Articular chondrocyte of knee joint (primary cell): ENCODE data around the gene RPAP3. TPM values are rescaled to one million over a fixed set of nuclear protein-coding genes. Genes with fewer than 3 reads are reported as not detected.

Experiments
- total RNA-seq: library from RNA; depleted of rRNA; stranded (reverse); fragments of >200 nt; gene quantifications from 2 replicates; pipeline ENCODE4 v1.2.3, GENCODE V29; 2012

RPAP3 gene
- 21.6 and 21.7 TPM in 2 replicates for total RNA-seq

GRCh38 chr12:47705566-47706425 is at the start of gene RPAP3:
Gene RPAP3 (minus strand): TSS chr12:47706030. CDS start chr12:47702840, 3,190 bp downstream.

GRCh38 chr12:47725091-47725772 is 19.4 kb upstream of the RPAP3 start, which contains the start of gene ENDOU:
Gene ENDOU (minus strand): TSS chr12:47725490. CDS start chr12:47725413, 77 bp downstream.

Other genes with a start within 250 kb of the RPAP3 start
- gene ENDOU, start 19.5 kb upstream of the RPAP3 start, total RNA-seq = 0.11 and 0.78 TPM in 2 replicates
- 14.2 and 18.6 TPM in 2 replicates for gene RAPGEF3, start 52.9 kb upstream of the RPAP3 start, total RNA-seq
- 25.3 and 28.1 TPM in 2 replicates for gene SLC48A1, start 67.2 kb upstream of the RPAP3 start, total RNA-seq
- gene HDAC7, start 113.9 kb upstream of the RPAP3 start, total RNA-seq = 36.3 and 49.0 TPM in 2 replicates
- 18.9 and 19.1 TPM in 2 replicates for gene VDR, start 199.0 kb upstream of the RPAP3 start, total RNA-seq